Liver (tissue), 3 donors: ENCODE measurements around the gene HSP90B1.

Experiments
- EGR1 ChIP-seq, 2 donors: IDR thresholded peaks; 2 replicates each; pipeline ENCODE4 v1.6.1; 2016 to 2018; ENCODE audit warnings: antibody characterized with exemption in 2 of 2, low read depth in 2 of 2
- GABPA ChIP-seq, 2 donors: IDR thresholded peaks in 1 of 2; conservative IDR thresholded peaks in 1 of 2; 2 replicates each; pipeline ENCODE4 v1.6.1; 2016; ENCODE audit warnings: antibody characterized with exemption in 2 of 2, mild to moderate bottlenecking in 1 of 2, moderate library complexity in 1 of 2
- JUND ChIP-seq, 2 donors: IDR thresholded peaks; 2 replicates each; pipeline ENCODE4 v1.6.1; 2016; ENCODE audit warnings: antibody characterized with exemption in 2 of 2
- RAD21 ChIP-seq, 2 donors: IDR thresholded peaks; 2 replicates each; pipeline ENCODE4 v1.6.1; 2016; ENCODE audit warnings: antibody characterized with exemption in 2 of 2, mild to moderate bottlenecking in 2 of 2
- RXRA ChIP-seq, 2 donors: IDR thresholded peaks; 2 replicates each; pipeline ENCODE4 v1.6.1; 2017 to 2018; ENCODE audit warnings: antibody characterized with exemption in 2 of 2, mild to moderate bottlenecking in 1 of 2
- SP1 ChIP-seq: IDR thresholded peaks from 2 replicates; pipeline ENCODE4 v1.6.1; 2018; ENCODE audit warnings: antibody characterized with exemption, mild to moderate bottlenecking
- TAF1 ChIP-seq: conservative IDR thresholded peaks from 2 replicates; pipeline ENCODE4 v1.6.1; 2016; ENCODE audit warnings: antibody characterized with exemption, mild to moderate bottlenecking
- YY1 ChIP-seq: IDR thresholded peaks from 2 replicates; pipeline ENCODE4 v1.6.1; 2016; ENCODE audit warnings: antibody characterized with exemption, mild to moderate bottlenecking
- TF ChIP-seq, protein P1 (sequence below): fragments of 150-350 bp; IDR thresholded peaks from 2 replicates; pipeline ENCODE4 v1.5.1; 2017; ENCODE audit warnings: improper control_type of control experiment, low read depth, low read length; ENCODE audit not compliant: missing input control
- TF ChIP-seq, protein P2 (sequence below): IDR thresholded peaks from 2 replicates; pipeline ENCODE4 v1.6.1; 2016; ENCODE audit warnings: antibody characterized with exemption
- TF ChIP-seq, protein P3 (sequence below): IDR thresholded peaks from 2 replicates; pipeline ENCODE4 v1.6.1; 2016; ENCODE audit warnings: antibody characterized with exemption, mild to moderate bottlenecking
- TF ChIP-seq, protein P4 (sequence below): IDR thresholded peaks from 2 replicates; pipeline ENCODE4 v1.6.1; 2016; ENCODE audit warnings: antibody characterized with exemption
- donor health status: healthy.
- donor health status: healthy.

DNA sequence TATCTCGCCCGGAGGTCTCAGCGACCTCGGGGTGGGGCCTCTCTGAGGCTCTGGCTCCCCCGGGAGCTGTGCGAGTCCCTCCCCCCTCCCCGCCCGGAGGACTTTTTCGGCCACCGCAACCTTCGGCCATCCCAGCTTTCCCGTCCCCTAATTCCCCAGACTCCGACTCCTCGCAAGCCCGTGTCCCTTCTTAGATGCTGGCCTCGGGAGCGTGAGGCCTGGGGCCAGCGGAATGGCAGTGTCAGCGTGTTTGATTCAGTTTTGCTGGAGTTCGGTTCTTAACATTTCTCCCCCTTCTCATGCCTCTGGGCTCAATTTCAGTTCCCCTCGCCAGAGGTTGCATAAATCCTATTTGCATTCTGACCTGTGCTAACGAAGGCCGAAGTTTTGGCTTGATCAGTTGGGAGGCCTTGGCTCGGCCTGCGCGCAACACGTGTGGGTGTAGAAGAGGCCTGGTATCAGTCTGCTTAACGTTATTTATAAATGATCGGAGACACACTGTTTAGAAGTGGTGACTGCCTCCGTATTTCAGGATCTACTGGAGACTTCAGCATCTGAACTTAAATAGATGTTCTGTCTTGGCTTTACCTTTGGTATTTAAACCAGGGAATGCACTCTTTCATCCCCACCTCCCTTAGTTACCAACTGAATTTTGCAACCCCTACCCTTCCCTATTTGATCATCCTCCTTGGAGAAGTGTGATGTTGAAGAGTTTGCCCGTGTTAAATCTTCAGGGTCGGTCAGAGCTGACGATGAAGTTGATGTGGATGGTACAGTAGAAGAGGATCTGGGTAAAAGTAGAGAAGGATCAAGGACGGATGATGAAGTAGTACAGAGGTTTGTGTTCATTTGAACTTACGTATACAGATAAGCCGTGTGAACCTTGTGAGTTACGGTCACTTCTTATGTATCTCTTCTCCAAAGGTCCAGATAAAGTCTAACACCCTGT is 851 bp downstream of the HSP90B1 start:
- TF ChIP-seq, protein P1, sequence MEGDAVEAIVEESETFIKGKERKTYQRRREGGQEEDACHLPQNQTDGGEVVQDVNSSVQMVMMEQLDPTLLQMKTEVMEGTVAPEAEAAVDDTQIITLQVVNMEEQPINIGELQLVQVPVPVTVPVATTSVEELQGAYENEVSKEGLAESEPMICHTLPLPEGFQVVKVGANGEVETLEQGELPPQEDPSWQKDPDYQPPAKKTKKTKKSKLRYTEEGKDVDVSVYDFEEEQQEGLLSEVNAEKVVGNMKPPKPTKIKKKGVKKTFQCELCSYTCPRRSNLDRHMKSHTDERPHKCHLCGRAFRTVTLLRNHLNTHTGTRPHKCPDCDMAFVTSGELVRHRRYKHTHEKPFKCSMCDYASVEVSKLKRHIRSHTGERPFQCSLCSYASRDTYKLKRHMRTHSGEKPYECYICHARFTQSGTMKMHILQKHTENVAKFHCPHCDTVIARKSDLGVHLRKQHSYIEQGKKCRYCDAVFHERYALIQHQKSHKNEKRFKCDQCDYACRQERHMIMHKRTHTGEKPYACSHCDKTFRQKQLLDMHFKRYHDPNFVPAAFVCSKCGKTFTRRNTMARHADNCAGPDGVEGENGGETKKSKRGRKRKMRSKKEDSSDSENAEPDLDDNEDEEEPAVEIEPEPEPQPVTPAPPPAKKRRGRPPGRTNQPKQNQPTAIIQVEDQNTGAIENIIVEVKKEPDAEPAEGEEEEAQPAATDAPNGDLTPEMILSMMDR: no peak
- TF ChIP-seq YY1 (no peak), RAD21 (IDR thresholded peaks at IDR 0.05) (peak in 1 of 2 donors; percentile 23), TAF1 (no peak), JUND (IDR thresholded peaks at IDR 0.05) (no peak), GABPA (IDR thresholded peaks at IDR 0.05 in 1 of 2, conservative IDR thresholded peaks at IDR 0.05 in 1 of 2) (no peak), EGR1 (IDR thresholded peaks at IDR 0.05; ENCODE audit: low read depth in 2 of 2) (no peak), RXRA (IDR thresholded peaks at IDR 0.05) (peak; percentile 24 to 30), SP1 (peak; percentile 22)
- TF ChIP-seq, protein P2, sequence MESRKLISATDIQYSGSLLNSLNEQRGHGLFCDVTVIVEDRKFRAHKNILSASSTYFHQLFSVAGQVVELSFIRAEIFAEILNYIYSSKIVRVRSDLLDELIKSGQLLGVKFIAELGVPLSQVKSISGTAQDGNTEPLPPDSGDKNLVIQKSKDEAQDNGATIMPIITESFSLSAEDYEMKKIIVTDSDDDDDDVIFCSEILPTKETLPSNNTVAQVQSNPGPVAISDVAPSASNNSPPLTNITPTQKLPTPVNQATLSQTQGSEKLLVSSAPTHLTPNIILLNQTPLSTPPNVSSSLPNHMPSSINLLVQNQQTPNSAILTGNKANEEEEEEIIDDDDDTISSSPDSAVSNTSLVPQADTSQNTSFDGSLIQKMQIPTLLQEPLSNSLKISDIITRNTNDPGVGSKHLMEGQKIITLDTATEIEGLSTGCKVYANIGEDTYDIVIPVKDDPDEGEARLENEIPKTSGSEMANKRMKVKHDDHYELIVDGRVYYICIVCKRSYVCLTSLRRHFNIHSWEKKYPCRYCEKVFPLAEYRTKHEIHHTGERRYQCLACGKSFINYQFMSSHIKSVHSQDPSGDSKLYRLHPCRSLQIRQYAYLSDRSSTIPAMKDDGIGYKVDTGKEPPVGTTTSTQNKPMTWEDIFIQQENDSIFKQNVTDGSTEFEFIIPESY: no peak
- TF ChIP-seq, protein P3, sequence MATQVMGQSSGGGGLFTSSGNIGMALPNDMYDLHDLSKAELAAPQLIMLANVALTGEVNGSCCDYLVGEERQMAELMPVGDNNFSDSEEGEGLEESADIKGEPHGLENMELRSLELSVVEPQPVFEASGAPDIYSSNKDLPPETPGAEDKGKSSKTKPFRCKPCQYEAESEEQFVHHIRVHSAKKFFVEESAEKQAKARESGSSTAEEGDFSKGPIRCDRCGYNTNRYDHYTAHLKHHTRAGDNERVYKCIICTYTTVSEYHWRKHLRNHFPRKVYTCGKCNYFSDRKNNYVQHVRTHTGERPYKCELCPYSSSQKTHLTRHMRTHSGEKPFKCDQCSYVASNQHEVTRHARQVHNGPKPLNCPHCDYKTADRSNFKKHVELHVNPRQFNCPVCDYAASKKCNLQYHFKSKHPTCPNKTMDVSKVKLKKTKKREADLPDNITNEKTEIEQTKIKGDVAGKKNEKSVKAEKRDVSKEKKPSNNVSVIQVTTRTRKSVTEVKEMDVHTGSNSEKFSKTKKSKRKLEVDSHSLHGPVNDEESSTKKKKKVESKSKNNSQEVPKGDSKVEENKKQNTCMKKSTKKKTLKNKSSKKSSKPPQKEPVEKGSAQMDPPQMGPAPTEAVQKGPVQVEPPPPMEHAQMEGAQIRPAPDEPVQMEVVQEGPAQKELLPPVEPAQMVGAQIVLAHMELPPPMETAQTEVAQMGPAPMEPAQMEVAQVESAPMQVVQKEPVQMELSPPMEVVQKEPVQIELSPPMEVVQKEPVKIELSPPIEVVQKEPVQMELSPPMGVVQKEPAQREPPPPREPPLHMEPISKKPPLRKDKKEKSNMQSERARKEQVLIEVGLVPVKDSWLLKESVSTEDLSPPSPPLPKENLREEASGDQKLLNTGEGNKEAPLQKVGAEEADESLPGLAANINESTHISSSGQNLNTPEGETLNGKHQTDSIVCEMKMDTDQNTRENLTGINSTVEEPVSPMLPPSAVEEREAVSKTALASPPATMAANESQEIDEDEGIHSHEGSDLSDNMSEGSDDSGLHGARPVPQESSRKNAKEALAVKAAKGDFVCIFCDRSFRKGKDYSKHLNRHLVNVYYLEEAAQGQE: no peak
- TF ChIP-seq, protein P4, sequence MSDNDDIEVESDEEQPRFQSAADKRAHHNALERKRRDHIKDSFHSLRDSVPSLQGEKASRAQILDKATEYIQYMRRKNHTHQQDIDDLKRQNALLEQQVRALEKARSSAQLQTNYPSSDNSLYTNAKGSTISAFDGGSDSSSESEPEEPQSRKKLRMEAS: peak; percentile 83
